Uterus (tissue), 2 donors: ENCODE results near the gene TRIO.

Experiments
- CTCF ChIP-seq, 4 experiments: fragments of 200-600 bp in 2 of 4; fragments of 450-650 bp in 2 of 4; sonication (generic) in 2 of 4; IDR thresholded peaks; one replicate each; pipeline ENCODE4 v1.5.1; 2016 to 2019; ENCODE audit warnings: antibody characterized with exemption in 4 of 4, mild to moderate bottlenecking in 2 of 4, moderate library complexity in 1 of 4
- POLR2A ChIP-seq, 2 donors: fragments of 450-650 bp; IDR thresholded peaks; one replicate each; pipeline ENCODE4 v1.6.1; 2016; ENCODE audit warnings: antibody characterized with exemption in 2 of 2, mild to moderate bottlenecking in 1 of 2, moderate library complexity in 1 of 2

DNA sequence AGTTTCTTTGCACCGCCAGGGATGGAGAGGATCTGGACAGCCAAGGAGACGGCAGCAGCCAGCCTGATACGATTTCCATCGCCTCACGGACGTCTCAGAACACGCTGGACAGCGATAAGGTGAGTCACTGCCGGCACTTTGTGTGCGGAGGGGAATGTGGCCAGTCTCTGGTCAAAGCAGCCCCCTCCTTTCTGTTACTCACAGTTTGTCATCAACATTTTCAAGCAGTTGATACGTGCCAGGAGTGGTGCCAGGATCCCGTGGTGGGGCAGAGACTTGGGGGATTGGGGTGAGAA lies 263.4 kb downstream of the TRIO start:
- TF ChIP-seq CTCF (IDR thresholded peaks at IDR 0.05) (no peak), POLR2A (IDR thresholded peaks at IDR 0.05) (no peak)
